T-helper 2 cell (primary cell): Measurements from ENCODE around the gene MEI1.
"Not testable (repeated sequence)": the region's sequence is repeated elsewhere in the genome, so short reads cannot be mapped to it uniquely, and the experiment has no call there.

Experiments
- DNase-seq, 5 experiments: peaks; one replicate each; pipeline versions ENCODE4 v3.0.0 to v3.0.0-alpha.2; 2012 to 2022

Gene MEI1

GRCh38 chr22:41682033-41682807 is 17.1 kb upstream of the MEI1 start:
- peak; percentile 62 to 87 (median 77) for DNase-seq

GRCh38 chr22:41683052-41683451 is 16.3 kb upstream of the MEI1 start:
- DNase-seq = no peak

DNA sequence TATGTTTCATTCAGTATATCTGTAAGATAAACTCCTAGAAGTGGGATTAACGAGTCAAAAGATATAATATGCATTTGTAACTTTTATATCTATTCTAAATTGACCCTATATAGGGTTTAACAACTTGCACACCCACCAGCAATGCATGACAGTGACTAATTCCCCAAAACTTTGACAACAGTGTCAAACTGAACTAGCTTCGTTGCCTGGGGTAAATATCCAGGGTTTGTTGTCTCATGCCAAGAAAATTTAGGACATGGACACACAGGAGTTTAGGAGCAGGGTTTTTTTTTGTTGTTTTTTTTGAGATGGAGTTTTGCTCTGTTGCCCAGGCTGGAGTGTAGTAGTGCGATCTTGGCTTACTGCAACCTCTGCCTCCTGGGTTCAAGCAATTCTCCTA is 15.7 kb upstream of the MEI1 start:
- DNase-seq = no peak

DNA sequence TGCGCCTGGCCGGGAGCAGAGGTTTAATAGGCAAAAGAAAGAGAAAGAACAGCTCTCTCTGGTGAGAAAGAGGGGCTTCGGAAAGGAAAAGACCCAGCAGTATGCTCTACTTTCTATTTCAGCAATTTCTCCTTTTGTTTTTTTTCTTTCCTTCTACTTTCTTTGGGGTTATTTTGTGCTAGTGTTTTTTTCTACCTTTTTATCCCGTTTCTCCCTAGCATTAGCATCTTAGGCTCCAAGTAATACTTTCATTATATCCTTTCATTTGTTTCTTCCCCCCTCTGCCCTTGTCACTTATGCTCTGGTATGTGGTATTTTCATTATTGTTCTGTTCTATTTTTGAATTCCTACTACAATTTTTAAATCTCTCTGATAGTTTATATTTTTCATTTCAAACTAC is 15.1 kb upstream of the MEI1 start:
- DNase-seq = no peak

- DNase-seq = not testable (repeated sequence)
Observed at GRCh38 chr22:41686890-41687289, 12.4 kb upstream of the MEI1 start.

DNA sequence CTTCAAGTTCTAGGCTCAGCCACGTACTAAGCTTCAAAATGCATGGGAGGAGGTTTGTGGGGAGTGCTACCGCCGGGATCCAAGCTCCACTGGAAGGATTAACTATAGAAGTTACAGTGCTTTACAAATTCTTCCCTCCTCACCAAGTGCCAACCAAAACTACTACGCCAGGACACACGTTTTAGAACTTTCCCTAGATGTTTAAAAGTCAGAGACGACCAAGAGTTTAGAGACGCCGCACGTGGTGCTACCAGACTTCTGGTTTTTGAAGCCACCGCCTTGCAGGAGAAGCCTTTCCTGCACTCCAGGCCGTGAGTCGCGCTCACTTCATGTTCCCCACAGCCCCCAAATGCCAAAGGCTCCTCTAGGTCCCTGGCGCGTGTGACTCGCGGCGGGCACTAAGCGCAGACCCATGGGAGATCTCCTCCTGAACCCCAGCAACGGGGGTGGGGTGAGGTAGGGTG is 11.4 kb upstream of the MEI1 start:
- DNase-seq = peak in 1 of 5 experiments; percentile 40

DNA sequence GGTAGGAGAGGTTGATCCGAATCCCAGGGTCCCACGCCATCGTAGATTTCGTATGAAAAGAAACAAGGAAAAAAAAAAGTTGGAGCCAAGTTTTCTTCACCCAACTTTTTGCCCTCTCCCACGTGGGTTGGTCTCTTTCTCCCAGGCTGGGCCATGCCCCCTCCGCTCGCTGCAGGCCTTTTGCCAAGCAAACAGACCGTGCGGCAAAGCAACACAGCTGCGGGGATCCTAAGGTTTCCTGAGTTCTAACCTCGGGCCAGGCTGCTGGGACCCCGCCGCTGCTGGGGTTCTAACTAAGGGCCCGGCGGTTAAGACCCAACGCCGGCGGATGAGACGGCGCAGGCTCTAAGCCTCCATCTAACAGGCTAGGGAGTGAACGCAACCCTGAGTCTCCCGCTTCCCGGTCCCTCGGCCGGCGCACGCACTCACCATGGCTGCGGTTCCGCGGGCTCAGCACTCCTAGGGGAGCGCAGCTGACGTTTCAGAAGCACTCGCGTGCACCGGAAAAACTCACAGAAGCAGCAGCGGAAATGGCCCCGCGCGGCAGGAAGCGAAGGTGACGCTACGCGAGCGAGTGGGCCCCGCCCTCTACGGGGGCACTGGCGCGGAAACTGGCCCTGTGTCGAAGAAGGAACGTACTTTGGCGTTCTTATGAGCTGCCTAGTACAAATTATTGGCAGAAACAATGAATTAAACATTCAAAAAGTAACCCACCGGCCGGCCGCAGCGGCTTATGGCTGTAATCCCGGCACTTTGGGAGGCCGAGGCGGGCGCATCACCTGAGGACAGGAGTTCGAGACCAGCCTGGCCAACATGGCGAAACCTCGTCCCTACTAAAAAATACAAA is 10.7 kb upstream of the MEI1 start, which contains the start of gene SNU13:
TSS of gene SNU13 (minus strand) at position 503 of the 847 bp plus-strand sequence. CDS start at position 432, 71 bp downstream.
- DNase-seq = peak; percentile 86 to 96 (median 90)

DNA sequence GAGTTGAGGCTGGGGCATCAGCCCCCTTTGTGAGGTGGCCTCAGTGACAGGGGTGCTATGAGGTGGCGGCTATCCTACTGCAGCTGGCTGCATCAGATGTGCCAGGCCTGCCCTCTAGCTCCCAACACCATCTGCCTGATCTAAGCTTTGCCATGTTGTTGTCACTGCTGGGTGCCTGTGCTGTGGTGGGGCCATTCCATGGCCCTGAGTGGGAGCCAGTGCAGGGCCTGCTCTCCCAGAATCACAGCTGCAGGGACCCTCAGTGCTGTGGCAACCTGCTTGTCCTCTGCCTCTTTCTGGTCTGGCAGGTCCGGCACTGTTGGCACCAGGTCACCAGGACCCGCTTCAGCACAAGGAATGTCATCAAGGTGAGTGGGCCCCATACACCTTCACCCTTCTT is 8.8 kb upstream of the MEI1 start:
- DNase-seq = no peak

- no peak for DNase-seq
Observed at GRCh38 chr22:41695211-41695610, 4.1 kb upstream of the MEI1 start.

GRCh38 chr22:41696703-41697102 is 2.6 kb upstream of the MEI1 start:
- no peak for DNase-seq

DNA sequence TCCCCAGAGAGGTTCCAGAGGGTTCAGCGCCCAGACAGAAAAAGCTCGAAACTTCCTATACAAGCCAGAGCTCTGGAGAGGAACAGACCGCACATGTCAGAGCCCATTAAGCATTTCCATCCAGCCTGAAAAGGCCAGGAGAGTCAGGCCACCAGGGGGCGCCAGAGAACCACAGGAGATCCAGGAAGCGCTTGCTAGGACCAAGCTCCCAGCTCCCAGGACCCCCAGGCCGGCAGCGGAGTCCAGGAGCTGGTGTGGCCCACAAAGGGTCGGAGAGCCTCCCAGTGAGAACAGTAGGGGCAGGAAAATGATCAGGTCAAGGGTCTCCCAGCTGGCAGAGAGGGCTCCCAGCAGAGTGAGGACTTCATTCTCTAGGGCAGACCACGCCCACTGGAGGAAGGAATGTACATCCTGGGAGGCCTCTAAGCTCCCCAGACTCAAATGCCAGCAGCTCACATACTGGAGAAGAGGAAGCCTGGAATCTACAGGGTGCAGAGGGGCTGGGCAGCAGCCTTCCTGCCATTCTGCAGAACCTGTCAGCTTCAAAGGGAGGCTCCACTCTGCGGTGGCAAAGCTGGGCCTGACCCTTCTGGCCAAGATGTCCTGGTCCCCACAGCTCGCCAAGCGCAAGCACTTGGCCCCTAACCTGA is 2.1 kb upstream of the MEI1 start:
- DNase-seq = peak; percentile 70 to 95 (median 86)

DNA sequence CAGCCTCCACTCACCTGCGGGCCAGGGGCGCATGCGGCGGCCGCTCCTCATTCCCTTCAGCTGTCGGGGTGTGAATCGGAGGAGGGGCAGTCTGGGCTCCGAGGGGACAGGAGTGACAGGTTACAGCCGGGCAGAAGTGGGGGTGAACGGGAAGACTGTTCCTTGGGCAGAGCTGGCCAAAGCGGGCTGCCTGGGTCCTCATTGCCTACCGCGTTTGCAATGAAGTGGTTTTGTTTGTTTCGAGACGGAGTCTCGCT is 733 bp downstream of the MEI1 start:
- no peak for DNase-seq

DNA sequence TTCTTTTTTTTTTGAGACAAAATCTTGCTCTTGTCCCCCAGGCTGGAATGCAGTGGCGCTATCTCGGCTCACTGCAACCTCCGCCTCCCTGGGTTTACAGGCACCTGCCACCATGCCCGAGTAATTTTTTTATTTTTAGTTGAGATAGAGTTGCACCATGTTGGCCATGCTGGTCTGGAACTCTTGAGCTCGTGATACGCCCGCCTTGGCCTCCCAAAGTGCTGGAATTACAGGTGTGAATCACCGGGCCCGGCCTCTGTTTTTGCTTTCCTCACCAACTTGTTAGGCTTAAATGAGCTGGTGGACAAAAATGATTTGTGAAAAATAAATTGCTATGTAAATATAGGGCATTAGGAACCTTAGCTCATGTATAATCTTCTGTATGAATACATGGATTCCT is 3.5 kb downstream of the MEI1 start:
- DNase-seq = no peak

- DNase-seq = no peak
Observed at GRCh38 chr22:41709341-41709740, 10.0 kb downstream of the MEI1 start.

GRCh38 chr22:41713004-41713403 is 13.7 kb downstream of the MEI1 start:
- DNase-seq = no peak

- no peak for DNase-seq
Observed at GRCh38 chr22:41722496-41722895, 23.2 kb downstream of the MEI1 start.

DNA sequence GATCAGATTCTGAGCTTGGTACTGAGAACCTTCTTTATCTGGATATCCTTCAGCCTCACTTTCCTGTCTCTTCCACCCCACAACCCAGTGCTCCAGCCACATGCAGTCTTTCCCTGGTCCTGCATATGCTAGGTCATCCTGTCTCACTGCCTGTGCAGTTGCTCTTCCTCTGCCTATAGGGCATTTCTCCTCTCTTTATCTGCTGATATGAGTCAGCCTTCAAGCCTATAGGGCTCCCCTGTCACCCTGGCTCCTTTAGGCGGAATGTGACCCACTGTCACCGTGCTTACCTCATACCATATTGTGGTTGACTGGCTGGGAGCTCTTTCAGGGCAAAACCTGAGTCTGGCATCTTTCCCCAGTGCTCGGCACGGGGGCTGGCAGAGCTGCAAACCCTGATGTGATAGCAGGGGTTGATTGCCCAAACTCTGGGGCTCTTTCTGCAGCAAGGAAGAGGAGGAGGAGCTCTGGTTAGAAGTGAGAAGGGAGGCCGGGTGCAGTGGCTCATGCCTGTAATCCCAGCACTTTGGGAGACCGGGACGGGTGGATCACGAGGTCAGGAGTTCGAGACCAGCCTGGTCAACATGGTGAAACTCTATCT is 26.3 kb downstream of the MEI1 start:
- DNase-seq = no peak

GRCh38 chr22:41731609-41732008 is 32.3 kb downstream of the MEI1 start:
- DNase-seq = no peak

DNA sequence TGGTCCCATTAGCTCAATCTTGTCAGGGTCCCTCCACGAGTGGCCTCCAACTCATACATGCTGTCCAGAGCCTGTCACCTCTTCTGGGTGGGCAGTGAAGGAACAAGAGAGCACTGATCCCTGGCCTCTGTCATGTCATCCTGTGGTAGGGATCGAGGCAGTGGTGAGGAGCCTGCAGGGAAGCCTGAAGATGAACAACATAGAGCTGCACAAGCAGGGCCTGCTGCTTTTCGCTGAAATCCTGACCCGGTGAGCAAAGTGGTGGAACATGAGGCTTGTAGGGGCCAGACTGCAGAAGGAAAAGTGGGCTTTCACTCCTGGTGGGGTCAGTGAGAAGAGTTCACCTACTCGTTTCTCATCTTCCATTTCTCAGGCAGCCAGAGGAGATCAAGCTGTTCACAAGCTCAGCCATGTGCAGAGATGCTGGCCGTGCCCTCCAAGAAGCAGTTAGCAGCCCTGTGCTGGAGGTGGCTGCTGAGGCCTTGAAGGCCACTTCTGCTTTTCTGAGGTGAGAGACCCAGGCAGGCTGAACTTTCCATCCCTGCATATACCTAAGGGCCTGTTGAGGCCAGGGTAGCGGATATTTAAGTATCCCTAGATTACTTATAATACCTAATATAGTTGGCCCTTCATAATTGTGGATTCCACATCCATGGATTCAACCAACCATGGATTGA is 32.9 kb downstream of the MEI1 start:
- DNase-seq = no peak

GRCh38 chr22:41733241-41733640 is 33.9 kb downstream of the MEI1 start:
- DNase-seq = not testable (repeated sequence)

DNA sequence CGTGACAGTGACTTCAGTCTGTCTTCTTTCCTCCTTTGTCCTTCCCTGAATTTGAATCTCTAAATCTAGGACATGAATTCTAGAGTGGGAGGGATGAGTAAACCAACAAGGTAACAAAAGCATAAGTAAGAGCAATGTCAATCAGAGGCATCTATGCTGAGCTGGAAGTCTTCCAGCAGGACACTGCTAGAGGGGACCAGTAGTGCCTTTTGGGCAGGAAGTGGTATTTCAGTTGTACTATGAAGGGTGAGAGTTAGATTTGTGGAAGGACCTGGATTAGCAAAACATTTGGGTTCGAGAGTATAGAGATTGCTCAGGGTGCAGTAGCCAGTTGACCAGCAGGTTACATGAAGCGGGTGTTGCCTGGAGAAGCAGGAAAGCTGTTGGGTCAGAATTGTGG is 40.3 kb downstream of the MEI1 start:
- DNase-seq = peak in 1 of 5 experiments; percentile 50

DNA sequence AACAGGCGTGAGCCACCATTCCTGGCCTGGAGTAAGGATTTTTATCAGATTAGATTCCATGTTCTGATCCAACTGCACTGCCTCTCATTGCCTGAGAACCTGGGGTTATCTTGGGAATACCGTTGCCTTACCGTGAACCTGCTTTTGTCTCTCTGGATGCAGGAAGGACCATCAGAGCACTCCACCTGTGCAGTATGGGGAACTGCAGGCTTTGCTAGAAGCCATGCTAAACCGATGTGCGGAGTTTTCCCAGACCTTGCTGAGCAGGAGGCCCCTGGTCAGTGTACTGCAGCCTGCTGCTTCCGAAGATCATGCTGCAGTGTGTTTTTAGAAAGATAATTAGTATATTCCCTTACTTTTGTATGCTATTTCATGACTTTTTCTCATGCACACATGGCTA is 43.6 kb downstream of the MEI1 start:
- DNase-seq = no peak

DNA sequence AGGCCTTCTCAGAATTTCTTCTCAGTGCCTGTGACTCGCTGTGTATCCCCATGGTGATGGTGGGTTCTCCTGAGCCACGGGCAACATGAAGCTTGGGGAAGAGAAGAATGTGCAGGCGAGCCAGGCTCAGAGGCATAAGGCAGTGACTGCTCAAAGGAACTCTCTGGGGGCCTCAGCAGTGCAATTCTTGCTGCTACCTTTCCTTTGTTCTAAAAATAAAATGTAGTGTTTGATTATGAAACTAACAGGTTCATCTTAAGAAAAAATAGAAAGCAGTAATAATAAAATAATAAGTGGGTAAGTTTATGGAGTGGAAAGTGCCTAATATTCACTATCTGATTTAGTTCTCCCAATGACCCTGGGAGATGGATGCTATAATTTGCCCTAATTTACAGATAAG is 46.7 kb downstream of the MEI1 start:
- DNase-seq = no peak
